CD4-positive, alpha-beta T cell treated with Interleukin-4 for 1 hour (primary cell): ENCODE data around the gene PAEP.
"Not testable (repeated sequence)": the region's sequence is repeated elsewhere in the genome, so short reads cannot be mapped to it uniquely, and the experiment has no call there.

Experiments
- DNase-seq, 2 donors: peaks; one replicate each; pipeline ENCODE4 v3.0.0-alpha.2; 2020 to 2022

Gene PAEP

GRCh38 chr9:135561391-135562234 is at the start of gene PAEP:
PAEP (plus strand) TSS chr9:135561756.
- DNase-seq, result no peak

- DNase-seq, result no peak
Measured at GRCh38 chr9:135512241-135512603, 49.3 kb upstream of the PAEP start.

GRCh38 chr9:135512904-135513303 is 48.7 kb upstream of the PAEP start:
- DNase-seq, result peak in 1 of 2 donors; percentile 5

GRCh38 chr9:135513351-135513846 is 48.2 kb upstream of the PAEP start:
- DNase-seq, result no peak

GRCh38 chr9:135513906-135514305 is 47.6 kb upstream of the PAEP start:
- not testable (repeated sequence) for DNase-seq

- peak in 1 of 2 donors; percentile 5 for DNase-seq
Measured at GRCh38 chr9:135514342-135515082, 47.0 kb upstream of the PAEP start.

- peak in 1 of 2 donors; percentile 10 for DNase-seq
Measured at GRCh38 chr9:135515083-135515951, 46.2 kb upstream of the PAEP start.

- no peak for DNase-seq
Measured at GRCh38 chr9:135516132-135516860, 45.3 kb upstream of the PAEP start.

- no peak for DNase-seq
Measured at GRCh38 chr9:135517407-135517822, 44.1 kb upstream of the PAEP start.

GRCh38 chr9:135519179-135519971 is 42.2 kb upstream of the PAEP start:
- DNase-seq, result no peak

- no peak for DNase-seq
Measured at GRCh38 chr9:135520916-135521607, 40.5 kb upstream of the PAEP start, which contains the start of gene LCN1. LCN1 (plus strand) TSS chr9:135521440; CDS start chr9:135521498, 58 bp downstream.

- DNase-seq, result no peak
Measured at GRCh38 chr9:135521608-135522095, 39.9 kb upstream of the PAEP start.

GRCh38 chr9:135522137-135522877 is 39.2 kb upstream of the PAEP start:
- DNase-seq, result no peak

- DNase-seq, result no peak
Measured at GRCh38 chr9:135522931-135523330, 38.6 kb upstream of the PAEP start.

GRCh38 chr9:135523521-135524129 is 37.9 kb upstream of the PAEP start:
- DNase-seq, result no peak

GRCh38 chr9:135524130-135524861 is 37.3 kb upstream of the PAEP start:
- no peak for DNase-seq

- DNase-seq, result no peak
Measured at GRCh38 chr9:135525241-135526088, 36.1 kb upstream of the PAEP start.
